NCI-H1092 (cell line): ENCODE measurements around the gene LMX1A.
A peak's percentile ranks its signal among the peaks of the same experiment; 100 is the strongest.

ENCODE experiments used
- DNase-seq: peaks from one replicate; lab custom pipeline; 2025; lab: John Stamatoyannopoulos, UW

The LMX1A gene

GRCh38 chr1:165218731-165219130 is 137.8 kb downstream of the LMX1A start:
- DNase-seq, result peak; percentile 60

GRCh38 chr1:165217958-165218357 is 138.6 kb downstream of the LMX1A start:
- DNase-seq, result no peak

GRCh38 chr1:165216254-165216653 is 140.3 kb downstream of the LMX1A start:
- DNase-seq, result no peak

GRCh38 chr1:165215676-165216075 is 140.8 kb downstream of the LMX1A start:
- DNase-seq, result no peak

- DNase-seq, result no peak
Observed at GRCh38 chr1:165212229-165212628, 144.3 kb downstream of the LMX1A start.

GRCh38 chr1:165207853-165208515 is 148.5 kb downstream of the LMX1A start:
- DNase-seq, result no peak

GRCh38 chr1:165205145-165205544 is 151.4 kb downstream of the LMX1A start:
- no peak for DNase-seq

GRCh38 chr1:165204548-165204947 is 152.0 kb downstream of the LMX1A start:
- no peak for DNase-seq

- DNase-seq, result no peak
Observed at GRCh38 chr1:165191087-165191486, 165.4 kb downstream of the LMX1A start.

GRCh38 chr1:165189913-165190312 is 166.6 kb downstream of the LMX1A start:
- no peak for DNase-seq

- no peak for DNase-seq
Observed at GRCh38 chr1:165189011-165189410, 167.5 kb downstream of the LMX1A start.

GRCh38 chr1:165187031-165188009 is 169.2 kb downstream of the LMX1A start:
- no peak for DNase-seq

GRCh38 chr1:165185161-165185889 is 171.2 kb downstream of the LMX1A start:
- DNase-seq, result no peak

GRCh38 chr1:165182975-165183374 is 173.5 kb downstream of the LMX1A start:
- no peak for DNase-seq

- DNase-seq, result no peak
Observed at GRCh38 chr1:165179306-165179705, 177.2 kb downstream of the LMX1A start.

- no peak for DNase-seq
Observed at GRCh38 chr1:165174491-165174890, 182.0 kb downstream of the LMX1A start.

GRCh38 chr1:165173818-165174217 is 182.7 kb downstream of the LMX1A start:
- DNase-seq, result no peak

- DNase-seq, result no peak
Observed at GRCh38 chr1:165173409-165173808, 183.1 kb downstream of the LMX1A start.

GRCh38 chr1:165172666-165173065 is 183.8 kb downstream of the LMX1A start:
- DNase-seq, result no peak

- DNase-seq, result no peak
Observed at GRCh38 chr1:165169729-165170128, 186.8 kb downstream of the LMX1A start.

GRCh38 chr1:165169028-165169427 is 187.5 kb downstream of the LMX1A start:
- no peak for DNase-seq

GRCh38 chr1:165168467-165168866 is 188.0 kb downstream of the LMX1A start:
- DNase-seq, result no peak
